Breast epithelium (tissue), 4 donors: Measurements from ENCODE around the gene NSG2. TPM values are rescaled to one million over a fixed set of nuclear protein-coding genes. Genes with fewer than 3 reads are reported as not detected.

Source experiments
- DNase-seq, 2 donors: peaks; one replicate each; pipeline ENCODE4 v3.0.0-alpha.2; 2019; ENCODE audit warnings: low spot score in 2 of 2
- H3K27ac ChIP-seq, 2 donors: fragments of 200-600 bp; sonication (generic) in 1 of 2; one replicate each; pipeline ENCODE4 v1.5.1; 2016 to 2019; ENCODE audit warnings: mild to moderate bottlenecking in 1 of 2
- H3K27me3 ChIP-seq, 2 donors: fragments of 200-600 bp; sonication (generic) in 1 of 2; one replicate each; pipeline versions ENCODE4 v1.5.1 to v1.6.0; 2017 to 2019; ENCODE audit warnings: control low read depth in 1 of 2, mild to moderate bottlenecking in 1 of 2
- H3K36me3 ChIP-seq: fragments of 200-600 bp; one replicate; pipeline ENCODE4 v1.5.1; 2019
- H3K4me1 ChIP-seq, 2 donors: fragments of 200-600 bp; sonication (generic); one replicate each; pipeline ENCODE4 v1.5.1; 2016 to 2019; ENCODE audit warnings: control low read depth in 1 of 2
- H3K4me3 ChIP-seq, 3 donors: fragments of 200-600 bp; sonication (generic); 1 replicate in 2 of 3; 2 replicates in 1 of 3; pipeline ENCODE4 v1.5.1; 2016 to 2019; ENCODE audit warnings: mild to moderate bottlenecking in 3 of 3, moderate library complexity in 2 of 3
- H3K9me3 ChIP-seq, 2 donors: fragments of 200-600 bp; sonication (generic) in 1 of 2; one replicate each; pipeline ENCODE4 v1.5.1; 2016 to 2019; ENCODE audit warnings: control low read depth in 1 of 2
- POLR2A ChIP-seq: fragments of 450-650 bp; IDR thresholded peaks from one replicate; pipeline ENCODE4 v1.6.1; 2016; ENCODE audit warnings: antibody characterized with exemption, mild to moderate bottlenecking, moderate library complexity
- POLR2AphosphoS5 ChIP-seq, 3 donors: sonication (generic); formaldehyde crosslinking; IDR thresholded peaks; one replicate each; pipeline ENCODE4 v1.6.1; 2017; ENCODE audit warnings: antibody characterized with exemption in 3 of 3
- intact Hi-C: fragments of 100-400 bp; cut with DNase I; formaldehyde crosslinking; loops from one replicate; pipeline ENCODE4 v1.15.1; 2023; ENCODE audit warnings: low total_unique reads
- total RNA-seq, 3 donors: library from RNA; depleted of rRNA; stranded (reverse); fragments of >200 nt; gene quantifications; one replicate each; pipeline ENCODE4 v1.1.0, GENCODE V29; 2016
- TF ChIP-seq, protein P1 (sequence below), 3 donors: fragments of 450-650 bp; IDR thresholded peaks; one replicate each; pipeline ENCODE4 v1.5.1; 2016 to 2017; ENCODE audit warnings: antibody characterized with exemption in 3 of 3, mild to moderate bottlenecking in 3 of 3, moderate library complexity in 3 of 3

NSG2 gene
- total RNA-seq, 3 donors from 2014 or later: not detected

GRCh38 chr5:174093123-174093522 is 47.6 kb downstream of the NSG2 start:
- Histone ChIP-seq H3K9me3 (no peaks in the 10 kb centered on the region), H3K4me3 (no peak overlapping the region), H3K36me3 (no peaks in the 10 kb centered on the region), H3K27me3 (no peaks in the 10 kb centered on the region), H3K4me1 (no peaks in the 10 kb centered on the region), H3K27ac (no peak overlapping the region)
- TF ChIP-seq POLR2AphosphoS5 (IDR thresholded peaks at IDR 0.05): no peak
- TF ChIP-seq, protein P1, sequence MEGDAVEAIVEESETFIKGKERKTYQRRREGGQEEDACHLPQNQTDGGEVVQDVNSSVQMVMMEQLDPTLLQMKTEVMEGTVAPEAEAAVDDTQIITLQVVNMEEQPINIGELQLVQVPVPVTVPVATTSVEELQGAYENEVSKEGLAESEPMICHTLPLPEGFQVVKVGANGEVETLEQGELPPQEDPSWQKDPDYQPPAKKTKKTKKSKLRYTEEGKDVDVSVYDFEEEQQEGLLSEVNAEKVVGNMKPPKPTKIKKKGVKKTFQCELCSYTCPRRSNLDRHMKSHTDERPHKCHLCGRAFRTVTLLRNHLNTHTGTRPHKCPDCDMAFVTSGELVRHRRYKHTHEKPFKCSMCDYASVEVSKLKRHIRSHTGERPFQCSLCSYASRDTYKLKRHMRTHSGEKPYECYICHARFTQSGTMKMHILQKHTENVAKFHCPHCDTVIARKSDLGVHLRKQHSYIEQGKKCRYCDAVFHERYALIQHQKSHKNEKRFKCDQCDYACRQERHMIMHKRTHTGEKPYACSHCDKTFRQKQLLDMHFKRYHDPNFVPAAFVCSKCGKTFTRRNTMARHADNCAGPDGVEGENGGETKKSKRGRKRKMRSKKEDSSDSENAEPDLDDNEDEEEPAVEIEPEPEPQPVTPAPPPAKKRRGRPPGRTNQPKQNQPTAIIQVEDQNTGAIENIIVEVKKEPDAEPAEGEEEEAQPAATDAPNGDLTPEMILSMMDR (IDR thresholded peaks at IDR 0.05): no peak
- no peak for TF ChIP-seq POLR2A
- no peak for DNase-seq
- intact Hi-C loops: no loop called here

DNA sequence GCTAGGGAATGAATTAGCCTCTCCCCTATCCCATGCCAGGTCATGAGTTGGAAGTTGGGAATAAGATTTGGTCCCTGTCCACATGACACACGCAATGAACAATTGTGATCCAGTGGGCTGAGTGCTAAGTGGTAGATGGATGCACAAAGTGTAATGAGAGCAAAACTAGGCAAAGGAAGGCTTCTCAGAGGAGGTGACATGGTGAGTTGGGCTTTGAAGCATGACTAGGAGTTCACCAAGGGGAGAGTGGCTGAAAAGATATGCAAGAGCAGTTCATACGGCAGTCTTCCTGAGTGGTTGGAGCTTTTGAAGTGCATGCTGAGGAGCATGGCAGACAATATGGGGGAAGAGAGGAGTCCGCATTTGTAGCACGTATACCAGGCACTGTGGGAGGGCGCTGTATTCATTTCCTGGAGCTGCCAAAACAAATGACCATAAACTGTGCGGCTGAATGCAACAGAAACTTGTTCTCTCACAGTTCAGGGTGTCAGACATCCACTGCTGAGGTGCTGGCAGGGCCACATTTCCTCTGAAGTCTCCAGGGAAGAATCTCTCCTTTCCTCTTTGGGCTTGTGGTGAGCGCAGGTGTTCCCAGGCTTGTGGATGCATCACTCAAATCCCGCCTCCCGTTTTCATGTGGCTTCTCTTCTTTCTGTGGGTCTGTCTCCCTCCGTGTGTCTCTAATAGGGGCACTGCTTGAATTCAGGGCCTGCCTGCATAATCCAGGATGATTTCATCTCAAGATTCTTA is 49.5 kb downstream of the NSG2 start:
- H3K36me3 ChIP-seq: no peaks in the 10 kb centered on the region
- DNase-seq: no peak
- no peak overlapping the region for H3K27ac ChIP-seq
- H3K4me1 ChIP-seq: no peaks in the 10 kb centered on the region
- intact Hi-C loops: no loop called here
- no peak overlapping the region for H3K4me3 ChIP-seq
- no peaks in the 10 kb centered on the region for H3K27me3 ChIP-seq
- TF ChIP-seq POLR2AphosphoS5 (IDR thresholded peaks at IDR 0.05): no peak
- TF ChIP-seq, protein P1 (IDR thresholded peaks at IDR 0.05): no peak
- TF ChIP-seq POLR2A: no peak
- no peaks in the 10 kb centered on the region for H3K9me3 ChIP-seq

GRCh38 chr5:174096619-174097018 is 51.1 kb downstream of the NSG2 start:
- H3K27me3 ChIP-seq: no peaks in the 10 kb centered on the region
- H3K9me3 ChIP-seq: no peaks in the 10 kb centered on the region
- no peak for DNase-seq
- no peak overlapping the region for H3K27ac ChIP-seq
- TF ChIP-seq, protein P1 (IDR thresholded peaks at IDR 0.05): no peak
- TF ChIP-seq POLR2A: no peak
- TF ChIP-seq POLR2AphosphoS5 (IDR thresholded peaks at IDR 0.05): no peak
- no peaks in the 10 kb centered on the region for H3K4me1 ChIP-seq
- H3K36me3 ChIP-seq: no peaks in the 10 kb centered on the region
- intact Hi-C loops: no loop called here
- no peak overlapping the region for H3K4me3 ChIP-seq

DNA sequence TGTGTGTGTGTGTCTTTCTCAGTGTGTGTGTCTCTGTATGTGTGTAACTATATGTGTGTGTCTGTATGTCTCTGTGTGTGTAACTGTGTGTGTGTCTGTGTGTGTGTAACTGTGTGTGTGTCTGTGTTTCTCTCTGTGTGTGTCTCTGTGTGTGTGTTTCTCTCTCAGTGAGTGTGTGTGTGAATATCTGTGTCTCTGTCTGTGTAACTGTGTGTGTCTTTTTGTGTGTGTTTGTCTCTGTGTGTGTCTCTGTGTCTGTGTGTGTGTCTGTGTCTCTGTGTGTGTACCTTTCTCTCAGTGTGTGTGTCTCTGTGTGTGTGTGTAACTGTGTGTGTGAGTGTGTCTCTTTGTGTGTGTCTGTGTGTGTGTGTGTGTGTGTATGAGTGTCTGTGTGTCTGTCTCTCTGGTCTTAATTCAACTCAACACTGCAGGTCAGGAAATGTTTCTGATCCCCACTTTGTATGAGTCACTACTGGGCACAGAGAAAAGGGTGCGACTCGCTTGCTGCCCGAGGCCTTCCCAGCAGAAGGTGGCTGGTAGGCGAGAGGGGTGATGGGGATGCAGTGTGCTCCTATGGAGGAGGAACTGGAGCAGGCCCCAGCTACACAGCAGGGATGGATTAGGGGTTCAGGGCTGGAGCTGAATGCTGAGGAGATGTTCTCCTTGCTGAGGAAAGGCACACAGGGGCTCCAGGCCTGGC is 52.1 kb downstream of the NSG2 start:
- no peak for DNase-seq
- intact Hi-C loops: no loop called here

DNA sequence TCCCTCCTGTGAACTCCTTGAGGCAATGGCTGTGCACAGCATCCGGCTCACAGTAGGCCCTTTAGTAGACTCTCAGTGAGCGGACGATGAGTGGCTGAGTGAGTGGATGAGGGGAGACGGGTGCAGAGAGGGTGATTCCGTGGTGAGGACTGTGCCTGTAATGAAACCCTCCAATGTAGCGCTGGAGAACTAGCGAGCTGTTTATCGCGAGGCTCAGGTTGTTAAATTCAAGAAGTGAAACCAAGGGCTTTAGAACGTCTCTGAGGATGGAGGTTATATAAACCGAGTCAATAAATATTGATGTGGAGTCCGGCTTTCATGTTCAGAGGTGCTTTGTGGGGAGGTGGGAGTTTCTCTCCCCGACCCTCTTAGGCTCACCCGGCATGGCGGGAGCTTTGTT is 53.2 kb downstream of the NSG2 start:
- H3K4me1 ChIP-seq: no peaks in the 10 kb centered on the region
- H3K9me3 ChIP-seq: no peaks in the 10 kb centered on the region
- H3K27me3 ChIP-seq: no peaks in the 10 kb centered on the region
- intact Hi-C loops: no loop called here
- H3K27ac ChIP-seq: no peak overlapping the region
- H3K4me3 ChIP-seq: no peak overlapping the region
- no peak for DNase-seq
- no peaks in the 10 kb centered on the region for H3K36me3 ChIP-seq
- no peak for TF ChIP-seq POLR2A
- TF ChIP-seq, protein P1 (IDR thresholded peaks at IDR 0.05): no peak
- TF ChIP-seq POLR2AphosphoS5 (IDR thresholded peaks at IDR 0.05): no peak

More for the DNA sequence above, 52.1 kb downstream of the NSG2 start:
- Histone ChIP-seq H3K27me3 (no peaks in the 10 kb centered on the region), H3K4me1 (no peaks in the 10 kb centered on the region), H3K27ac (no peak overlapping the region), H3K4me3 (no peak overlapping the region), H3K36me3 (no peaks in the 10 kb centered on the region), H3K9me3 (no peaks in the 10 kb centered on the region)
- TF ChIP-seq, protein P1 (IDR thresholded peaks at IDR 0.05): no peak
- no peak for TF ChIP-seq POLR2A
- no peak for TF ChIP-seq POLR2AphosphoS5 (IDR thresholded peaks at IDR 0.05)
